SK-N-SH (cell line): ENCODE results near the gene NCS1. TPM values are rescaled to one million over a fixed set of nuclear protein-coding genes. Genes with fewer than 3 reads are reported as not detected.

Source experiments
- CTCF ChIA-PET: fragments of 300-600, 350-600 bp; formaldehyde crosslinking; extraction: SDS; loops from one replicate; lab custom pipeline; 2021; lab: Yijun Ruan, JAX
- POLR2A ChIA-PET: fragments of 350-600 bp; sonication (Branson Sonifier 250); formaldehyde crosslinking; extraction: SDS; loops from one replicate; lab custom pipeline; 2020; ENCODE audit warnings: antibody characterized with exemption, inconsistent platforms; lab: Yijun Ruan, JAX
- DNase-seq: peaks from one replicate; pipeline ENCODE4 v3.0.0; 2012
- H2AFZ ChIP-seq: fragments of 200-600 bp; sonication (generic); 2 replicates; pipeline ENCODE4 v1.8.1; 2016; ENCODE audit warnings: antibody characterized with exemption, mild to moderate bottlenecking, low read depth
- H3F3A ChIP-seq: fragments of 200-600 bp; sonication (generic); replicated peaks from 2 replicates; pipeline ENCODE3; 2016; ENCODE audit warnings: antibody characterized with exemption, mild to moderate bottlenecking; ENCODE audit not compliant: insufficient read depth
- H3K27ac ChIP-seq, 2 experiments: fragments of 200-500 bp in 1 of 2; fragments of 200-600 bp in 1 of 2; sonication (Bioruptor generic) in 1 of 2; sonication (generic), shearing (Covaris generic) in 1 of 2; 2 replicates each; pipeline versions ENCODE4 v1.5.1 to v1.6.1; 2014 to 2016; ENCODE audit warnings: low read depth in 2 of 2, inconsistent platforms in 1 of 2, low read length in 1 of 2, mild to moderate bottlenecking in 1 of 2, mixed read lengths in 1 of 2
- H3K27me3 ChIP-seq: fragments of 200-600 bp; sonication (generic), shearing (Covaris generic); 2 replicates; pipeline ENCODE4 v1.6.1; 2016; ENCODE audit warnings: mixed run types; ENCODE audit not compliant: insufficient read depth
- H3K36me3 ChIP-seq, 2 experiments: fragments of 200-500 bp in 1 of 2; fragments of 200-600 bp in 1 of 2; sonication (Bioruptor generic) in 1 of 2; sonication (generic) in 1 of 2; replicated peaks in 1 of 2; 2 replicates each; pipeline versions ENCODE3 to v1.5.1; 2014 to 2016; ENCODE audit warnings: low read length in 1 of 2, mild to moderate bottlenecking in 1 of 2; ENCODE audit not compliant: insufficient read depth in 2 of 2, control insufficient read depth in 1 of 2
- H3K4me1 ChIP-seq, 2 experiments: fragments of 200-500 bp in 1 of 2; fragments of 200-600 bp in 1 of 2; sonication (Bioruptor generic) in 1 of 2; sonication (generic), shearing (Covaris generic) in 1 of 2; 2 replicates each; pipeline versions ENCODE4 v1.5.1 to v1.6.1; 2014 to 2016; ENCODE audit warnings: low read depth in 1 of 2, low read length in 1 of 2, mixed run types in 1 of 2; ENCODE audit not compliant: insufficient read depth in 2 of 2, control insufficient read depth in 1 of 2
- H3K4me2 ChIP-seq: fragments of 200-600 bp; sonication (generic), shearing (Covaris generic); 2 replicates; pipeline ENCODE4 v1.6.1; 2017; ENCODE audit warnings: mixed run types
- H3K4me3 ChIP-seq, 2 experiments: fragments of 200-500 bp in 1 of 2; fragments of 200-600 bp in 1 of 2; sonication (Bioruptor generic) in 1 of 2; sonication (generic), shearing (Covaris generic) in 1 of 2; 2 replicates each; pipeline versions ENCODE4 v1.5.1 to v1.8.1; 2014 to 2016; ENCODE audit warnings: low read depth in 2 of 2, inconsistent platforms in 1 of 2, low read length in 1 of 2, mild to moderate bottlenecking in 1 of 2, mixed read lengths in 1 of 2, moderate library complexity in 1 of 2
- H3K79me2 ChIP-seq: fragments of 200-600 bp; sonication (generic); 2 replicates; pipeline ENCODE4 v1.8.1; 2017; ENCODE audit warnings: mild to moderate bottlenecking; ENCODE audit not compliant: insufficient read depth
- H3K9ac ChIP-seq: fragments of 200-600 bp; sonication (generic); 2 replicates; pipeline ENCODE4 v1.6.1; 2017; ENCODE audit warnings: mixed run types
- H3K9me2 ChIP-seq: fragments of 200-600 bp; sonication (generic); 2 replicates; pipeline ENCODE4 v1.6.1; 2017; ENCODE audit warnings: mixed run types
- H3K9me3 ChIP-seq: fragments of 200-600 bp; sonication (generic); 2 replicates; pipeline ENCODE4 v1.6.1; 2017; ENCODE audit warnings: mixed run types, mild to moderate bottlenecking, moderate library complexity
- H4K20me1 ChIP-seq: fragments of 200-600 bp; sonication (generic); 2 replicates; pipeline ENCODE4 v1.6.1; 2017; ENCODE audit warnings: mild to moderate bottlenecking, mixed run types; ENCODE audit not compliant: insufficient read depth
- GABPA ChIP-seq: IDR thresholded peaks from 2 replicates; pipeline ENCODE4 v1.4.0; 2012; ENCODE audit warnings: low read depth, mild to moderate bottlenecking
- JUND ChIP-seq: IDR thresholded peaks from 2 replicates; pipeline ENCODE4 v1.4.0; 2012
- POLR2AphosphoS5 ChIP-seq: IDR thresholded peaks from 2 replicates; pipeline ENCODE4 v1.6.1; 2012; ENCODE audit warnings: low read depth, low read length
- RCOR1 ChIP-seq: fragments of 150-350 bp; IDR thresholded peaks from 2 replicates; pipeline ENCODE4 v1.6.1; 2017; ENCODE audit warnings: antibody characterized with exemption, low read length
- RFX5 ChIP-seq: IDR thresholded peaks from 2 replicates; pipeline ENCODE4 v1.6.1; 2012; ENCODE audit warnings: mild to moderate bottlenecking, improper control_type of control experiment, low read length
- SIN3A ChIP-seq: IDR thresholded peaks from 2 replicates; pipeline ENCODE4 v1.6.1; 2012; ENCODE audit warnings: low read depth, mild to moderate bottlenecking, low read length, moderate library complexity, borderline replicate concordance
- WGBS: methylation state at CpG from one replicate; pipeline ENCODE4 v1.1.6; 2017; ENCODE audit warnings: low lambda C conversion rate; 5-methylcytosine and 5-hydroxymethylcytosine counted together
- polyA plus RNA-seq, 3 experiments: library from polyadenylated mRNA; depleted of rRNA; stranded (reverse); fragments of >200 nt; gene quantifications; 2 replicates each; pipeline ENCODE4 v1.2.3, GENCODE V29; 2012
- TF ChIP-seq, protein P1 (sequence below): IDR thresholded peaks from 2 replicates; pipeline ENCODE4 v1.4.0; 2012; ENCODE audit warnings: low read depth, borderline replicate concordance
- TF ChIP-seq, protein P2 (sequence below): IDR thresholded peaks from 2 replicates; pipeline ENCODE4 v1.4.0; 2012; ENCODE audit warnings: low read depth, borderline replicate concordance

The NCS1 gene
- polyA plus RNA-seq, 1 of the 3 experiments (the other 2 are of a cell fraction) = 40.6 TPM

GRCh38 chr9:130214776-130215340 lies 42.7 kb downstream of the NCS1 start (continued):
- TF ChIP-seq, protein P1, sequence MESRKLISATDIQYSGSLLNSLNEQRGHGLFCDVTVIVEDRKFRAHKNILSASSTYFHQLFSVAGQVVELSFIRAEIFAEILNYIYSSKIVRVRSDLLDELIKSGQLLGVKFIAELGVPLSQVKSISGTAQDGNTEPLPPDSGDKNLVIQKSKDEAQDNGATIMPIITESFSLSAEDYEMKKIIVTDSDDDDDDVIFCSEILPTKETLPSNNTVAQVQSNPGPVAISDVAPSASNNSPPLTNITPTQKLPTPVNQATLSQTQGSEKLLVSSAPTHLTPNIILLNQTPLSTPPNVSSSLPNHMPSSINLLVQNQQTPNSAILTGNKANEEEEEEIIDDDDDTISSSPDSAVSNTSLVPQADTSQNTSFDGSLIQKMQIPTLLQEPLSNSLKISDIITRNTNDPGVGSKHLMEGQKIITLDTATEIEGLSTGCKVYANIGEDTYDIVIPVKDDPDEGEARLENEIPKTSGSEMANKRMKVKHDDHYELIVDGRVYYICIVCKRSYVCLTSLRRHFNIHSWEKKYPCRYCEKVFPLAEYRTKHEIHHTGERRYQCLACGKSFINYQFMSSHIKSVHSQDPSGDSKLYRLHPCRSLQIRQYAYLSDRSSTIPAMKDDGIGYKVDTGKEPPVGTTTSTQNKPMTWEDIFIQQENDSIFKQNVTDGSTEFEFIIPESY = no peak
- TF ChIP-seq, all 33 proteins: peak for 0

- H3K9me3 ChIP-seq = no peaks in the 10 kb centered on the region
- CTCF ChIA-PET = interaction anchor here (1.2 kb wide), 1 partner anchor 109 kb away, joined by 4 read pairs; no protein-coding TSS in a partner anchor
- TF ChIP-seq GABPA (no peak), RCOR1 (no peak), RFX5 (no peak), JUND (no peak), POLR2AphosphoS5 (no peak), SIN3A (no peak)
- TF ChIP-seq, protein P1 = no peak
- TF ChIP-seq, protein P2, sequence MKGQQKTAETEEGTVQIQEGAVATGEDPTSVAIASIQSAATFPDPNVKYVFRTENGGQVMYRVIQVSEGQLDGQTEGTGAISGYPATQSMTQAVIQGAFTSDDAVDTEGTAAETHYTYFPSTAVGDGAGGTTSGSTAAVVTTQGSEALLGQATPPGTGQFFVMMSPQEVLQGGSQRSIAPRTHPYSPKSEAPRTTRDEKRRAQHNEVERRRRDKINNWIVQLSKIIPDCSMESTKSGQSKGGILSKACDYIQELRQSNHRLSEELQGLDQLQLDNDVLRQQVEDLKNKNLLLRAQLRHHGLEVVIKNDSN = peak; percentile 45; the same call in 1 of the 2 replicates
- no peak overlapping the region for H3K4me2 ChIP-seq
- H4K20me1 ChIP-seq = peaks cover 43% of the 10 kb centered on the region
- H3K9ac ChIP-seq = no peak overlapping the region
- peak overlapping the region in 1 of 2 experiments; percentile 62; a peak in 2 of 4 replicates for H3K27ac ChIP-seq
- POLR2A ChIA-PET = no interaction called here
- no peak overlapping the region for H3K4me3 ChIP-seq
- H2AFZ ChIP-seq = no peak overlapping the region
- WGBS = 97% methylated on average over 11 of the region's 16 CpGs
- peaks cover 4 to 45% of the 10 kb centered on the region in 2 experiments; a peak in 1 of 4 replicates for H3K4me1 ChIP-seq
- no peak for DNase-seq
- H3K36me3 ChIP-seq = peaks cover 0 to 7% of the 10 kb centered on the region in 2 experiments
- H3K79me2 ChIP-seq = peaks cover 54% of the 10 kb centered on the region; the same call in 1 of the 2 replicates
- H3K27me3 ChIP-seq = no peaks in the 10 kb centered on the region
- H3K9me2 ChIP-seq = no peaks in the 10 kb centered on the region
- H3F3A ChIP-seq = no peaks in the 10 kb centered on the region
Measured at GRCh38 chr9:130215341-130216119, 43.3 kb downstream of the NCS1 start.
